H1 (cell line): ENCODE results near the gene COL12A1. TPM values are rescaled to one million over a fixed set of nuclear protein-coding genes. Genes with fewer than 3 reads are reported as not detected.

Experiments
- CTCF ChIA-PET: fragments of 300-600 bp; sonication (Branson Sonifier 250); formaldehyde crosslinking; loops from one replicate; lab custom pipeline; 2021; ENCODE audit not compliant: partially characterized antibody; lab: Charles Lee
- POLR2A ChIA-PET: fragments of 300-600 bp; sonication (Branson Sonifier 250); formaldehyde crosslinking; loops from one replicate; lab custom pipeline; 2021; ENCODE audit warnings: inconsistent platforms; ENCODE audit not compliant: partially characterized antibody; lab: Charles Lee
- DNase-seq, 2 experiments: peaks; one replicate each; pipeline versions ENCODE4 v3.0.0 to v3.0.0-alpha.2; 2010 to 2022; ENCODE audit warnings: low spot score in 2 of 2, low read depth in 1 of 2, mixed read lengths in 1 of 2
- FAIRE-seq: peaks from 2 replicates; lab custom pipeline; 2011; peaks lifted over from hg19 to GRCh38; lab: Jason Lieb, UNC
- H2AFZ ChIP-seq: 2 replicates; pipeline ENCODE4 v1.8.1; 2012; ENCODE audit warnings: low read length, inconsistent platforms
- H2AK5ac ChIP-seq: 2 replicates; pipeline ENCODE4 v1.6.1; 2013; ENCODE audit warnings: low read depth, low read length
- H2BK120ac ChIP-seq: replicated peaks from 2 replicates; pipeline ENCODE3; 2013; ENCODE audit warnings: low read depth, low read length, inconsistent platforms
- H2BK12ac ChIP-seq: 2 replicates; pipeline ENCODE4 v1.6.1; 2013; ENCODE audit warnings: low read depth, low read length
- H2BK15ac ChIP-seq: 2 replicates; pipeline ENCODE4 v1.6.1; 2013; ENCODE audit warnings: low read length
- H2BK20ac ChIP-seq: 2 replicates; pipeline ENCODE4 v1.6.1; 2013; ENCODE audit warnings: low read length
- H2BK5ac ChIP-seq: 2 replicates; pipeline ENCODE4 v1.6.1; 2013; ENCODE audit warnings: low read depth, low read length
- H3K14ac ChIP-seq: 2 replicates; pipeline ENCODE4 v1.6.1; 2013; ENCODE audit warnings: inconsistent platforms; ENCODE audit not compliant: insufficient read length
- H3K18ac ChIP-seq: 2 replicates; pipeline ENCODE4 v1.6.1; 2013; ENCODE audit warnings: low read length; ENCODE audit errors: extremely low read depth
- H3K23ac ChIP-seq: 2 replicates; pipeline ENCODE4 v1.6.1; 2013; ENCODE audit warnings: inconsistent platforms; ENCODE audit not compliant: insufficient read length
- H3K23me2 ChIP-seq: 2 replicates; pipeline ENCODE4 v1.6.1; 2013; ENCODE audit warnings: low read depth, low read length
- H3K27ac ChIP-seq: 2 replicates; pipeline ENCODE4 v1.6.1; 2011; ENCODE audit warnings: low read depth, low read length, inconsistent platforms
- H3K27me3 ChIP-seq, 4 experiments: replicated peaks in 1 of 4; 1 replicate in 1 of 4; 2 replicates in 3 of 4; pipeline versions ENCODE4 v1.6.1 to v1.8.1; 2011 to 2013; ENCODE audit warnings: low read length in 3 of 4, mild to moderate bottlenecking in 3 of 4, inconsistent platforms in 2 of 4, mixed read lengths in 2 of 4, moderate library complexity in 1 of 4; ENCODE audit not compliant: control insufficient read depth in 3 of 4, insufficient read depth in 3 of 4; ENCODE audit errors: extremely low read depth in 1 of 4
- H3K36me3 ChIP-seq, 4 experiments: 2 replicates each; pipeline versions ENCODE4 v1.6.1 to v1.8.1; 2011 to 2013; ENCODE audit warnings: mild to moderate bottlenecking in 4 of 4, low read length in 3 of 4, moderate library complexity in 2 of 4, control low read depth in 1 of 4, inconsistent platforms in 1 of 4; ENCODE audit not compliant: insufficient read depth in 4 of 4, control insufficient read depth in 2 of 4
- H3K4ac ChIP-seq: replicated peaks from 2 replicates; pipeline ENCODE3; 2013; ENCODE audit warnings: low read length, low read depth, mixed read lengths, inconsistent platforms; ENCODE audit not compliant: insufficient read length
- H3K4me1 ChIP-seq, 4 experiments: replicated peaks in 1 of 4; 1 replicate in 1 of 4; 2 replicates in 3 of 4; pipeline versions ENCODE4 v1.6.1 to v1.8.1; 2011 to 2013; ENCODE audit warnings: low read length in 3 of 4, inconsistent platforms in 2 of 4, mixed read lengths in 1 of 4; ENCODE audit not compliant: insufficient read depth in 4 of 4, control insufficient read depth in 3 of 4
- H3K4me2 ChIP-seq, 2 experiments: 2 replicates each; pipeline versions ENCODE4 v1.6.1 to v1.8.1; 2011 to 2013; ENCODE audit warnings: low read depth in 2 of 2, low read length in 2 of 2, control low read depth in 1 of 2, inconsistent platforms in 1 of 2, mild to moderate bottlenecking in 1 of 2; ENCODE audit not compliant: insufficient read depth in 1 of 2
- H3K4me3 ChIP-seq, 4 experiments: fragments of 200-600, 300-600 bp in 1 of 4; sonication (generic), shearing (Covaris generic), sonication (Bioruptor Twin) in 1 of 4; 2 replicates each; pipeline versions ENCODE4 v1.5.1 to v1.8.1; 2011 to 2016; ENCODE audit warnings: low read length in 4 of 4, low read depth in 3 of 4, control low read depth in 2 of 4, inconsistent platforms in 2 of 4, mild to moderate bottlenecking in 2 of 4, mixed read lengths in 1 of 4, moderate library complexity in 1 of 4; ENCODE audit not compliant: insufficient read depth in 2 of 4; ENCODE audit errors: extremely low read depth in 1 of 4
- H3K56ac ChIP-seq: replicated peaks from 2 replicates; pipeline ENCODE3; 2013; ENCODE audit warnings: low read depth, mild to moderate bottlenecking, mixed read lengths, low read length, inconsistent platforms; ENCODE audit not compliant: insufficient read length
- H3K79me1 ChIP-seq: 2 replicates; pipeline ENCODE4 v1.6.1; 2013; ENCODE audit warnings: low read depth, low read length, control low read depth
- H3K79me2 ChIP-seq, 2 experiments: 2 replicates each; pipeline versions ENCODE4 v1.6.1 to v1.8.1; 2012 to 2013; ENCODE audit warnings: low read length in 2 of 2, mild to moderate bottlenecking in 2 of 2, inconsistent platforms in 1 of 2; ENCODE audit not compliant: insufficient read depth in 2 of 2, control insufficient read depth in 1 of 2
- H3K9ac ChIP-seq, 4 experiments: replicated peaks in 1 of 4; 1 replicate in 1 of 4; 2 replicates in 3 of 4; pipeline versions ENCODE4 v1.6.1 to v1.8.1; 2011 to 2013; ENCODE audit warnings: low read depth in 3 of 4, low read length in 3 of 4, control low read depth in 2 of 4, mild to moderate bottlenecking in 2 of 4, moderate library complexity in 2 of 4, inconsistent platforms in 1 of 4; ENCODE audit errors: extremely low read depth in 1 of 4
- H3K9me3 ChIP-seq, 2 experiments: 2 replicates each; pipeline versions ENCODE4 v1.6.1 to v1.8.1; 2012 to 2013; ENCODE audit warnings: mild to moderate bottlenecking in 2 of 2, moderate library complexity in 2 of 2, control low read depth in 1 of 2, inconsistent platforms in 1 of 2, low read depth in 1 of 2, low read length in 1 of 2, mixed read lengths in 1 of 2; ENCODE audit not compliant: insufficient read depth in 2 of 2
- H4K20me1 ChIP-seq, 2 experiments: replicated peaks in 1 of 2; 2 replicates each; pipeline versions ENCODE3 to v1.8.1; 2011 to 2013; ENCODE audit warnings: inconsistent platforms in 2 of 2, low read length in 2 of 2, mild to moderate bottlenecking in 1 of 2; ENCODE audit not compliant: insufficient read depth in 2 of 2, control insufficient read depth in 1 of 2
- H4K5ac ChIP-seq: 2 replicates; pipeline ENCODE4 v1.6.1; 2013; ENCODE audit warnings: low read length, low read depth, mixed read lengths, inconsistent platforms; ENCODE audit not compliant: insufficient read length
- H4K8ac ChIP-seq: 2 replicates; pipeline ENCODE4 v1.8.0; 2013; ENCODE audit warnings: mild to moderate bottlenecking, moderate library complexity, low read length, inconsistent platforms; ENCODE audit not compliant: insufficient read depth; ENCODE audit errors: extremely low read depth
- H4K91ac ChIP-seq: replicated peaks from 2 replicates; pipeline ENCODE3; 2013; ENCODE audit warnings: low read length, mixed read lengths, inconsistent platforms; ENCODE audit not compliant: insufficient read length
- ATF2 ChIP-seq: IDR thresholded peaks from 2 replicates; pipeline ENCODE4 v1.6.1; 2012; ENCODE audit warnings: low read length, inconsistent platforms
- BRCA1 ChIP-seq: IDR thresholded peaks from 2 replicates; pipeline ENCODE4 v1.6.1; 2012; ENCODE audit warnings: low read depth, low read length, improper control_type of control experiment
- CHD1 ChIP-seq: IDR thresholded peaks from 2 replicates; pipeline ENCODE4 v1.6.1; 2012; ENCODE audit warnings: low read depth, low read length, improper control_type of control experiment
- CHD2 ChIP-seq: IDR thresholded peaks from 2 replicates; pipeline ENCODE4 v1.6.1; 2012; ENCODE audit warnings: low read length, improper control_type of control experiment
- CTCF ChIP-seq, 3 experiments: IDR thresholded peaks; 1 replicate in 2 of 3; 2 replicates in 1 of 3; pipeline versions ENCODE4 v1.5.1 to v1.6.1; 2011; ENCODE audit warnings: low read length in 3 of 3, mild to moderate bottlenecking in 3 of 3, inconsistent platforms in 2 of 3, low read depth in 1 of 3, moderate library complexity in 1 of 3; ENCODE audit not compliant: insufficient read depth in 1 of 3; ENCODE audit errors: control extremely low read depth in 1 of 3
- GTF2F1 ChIP-seq: IDR thresholded peaks from 2 replicates; pipeline ENCODE4 v1.6.1; 2012; ENCODE audit warnings: low read depth, low read length, improper control_type of control experiment, borderline replicate concordance
- HDAC6 ChIP-seq: IDR thresholded peaks from one replicate; pipeline ENCODE4 v1.7.1; 2012; ENCODE audit warnings: low read depth, mild to moderate bottlenecking, inconsistent platforms, low read length, moderate library complexity
- JUN ChIP-seq: IDR thresholded peaks from 2 replicates; pipeline ENCODE4 v1.6.1; 2011; ENCODE audit warnings: low read depth, mild to moderate bottlenecking, improper control_type of control experiment, low read length
- SP1 ChIP-seq: IDR thresholded peaks from 2 replicates; pipeline ENCODE4 v1.6.1; 2011; ENCODE audit warnings: low read depth, low read length
- TAF1 ChIP-seq: IDR thresholded peaks from 2 replicates; pipeline ENCODE4 v1.6.1; 2011; ENCODE audit warnings: mild to moderate bottlenecking, low read depth, low read length
- ZNF274 ChIP-seq: IDR thresholded peaks from 2 replicates; pipeline ENCODE4 v1.7.0; 2012; ENCODE audit warnings: low read length, borderline replicate concordance; ENCODE audit errors: extremely low read depth
- WGBS, 2 experiments: shearing (Covaris generic) in 1 of 2; methylation state at CpG; one replicate each; pipeline versions ENCODE4 v1.1.6 to v1.1.7; 2013 to 2015; ENCODE audit warnings: low lambda C conversion rate in 2 of 2, mixed read lengths in 2 of 2, inconsistent platforms in 1 of 2, low coverage in 1 of 2, missing lambda C conversion rate in 1 of 2; ENCODE audit not compliant: insufficient replicate concordance in 2 of 2, insufficient coverage in 1 of 2, insufficient read length in 1 of 2; ENCODE audit errors: extremely low coverage in 1 of 2, missing lambda C conversion rate in 1 of 2; 5-methylcytosine and 5-hydroxymethylcytosine counted together
- polyA plus RNA-seq, 7 experiments: library from polyadenylated mRNA; depleted of rRNA in 3 of 7; stranded (reverse) in 5 of 7; unstranded in 2 of 7; fragments of >200 nt in 5 of 7; fragments of 200-250 nt in 2 of 7; gene quantifications; 1 replicate in 5 of 7; 2 replicates in 1 of 7; 4 replicates in 1 of 7; pipeline versions ENCODE4 v1.2.1 to v1.2.3, GENCODE V29; 2011 to 2013; ENCODE audit warnings: missing spikeins in 2 of 7, mixed read lengths in 2 of 7
- total RNA-seq: library from RNA; stranded (reverse); fragmentation: NEBNext Ultra II Directional; extraction: Animal tissue kit (Norgen Biotek cat#: 25700); gene quantifications from 2 replicates; pipeline ENCODE4 v1.2.1, GENCODE V29; 2021

The COL12A1 gene
- total and polyA plus RNA-seq, 2 of the 8 experiments (the other 6 are each of a cell fraction or from before 2014, with no cell fraction given) = 1.4 to 4.7 TPM

- 87% methylated on average over 3 of the region's 3 CpGs; no CpG with 5 or more reads in 1 of the 2 experiments for WGBS, 2 experiments
- Histone ChIP-seq H3K27me3 (no peaks in the 10 kb centered on the region), H3K4me3 (no peak overlapping the region), H3K27ac (no peak overlapping the region), H2BK20ac (no peak overlapping the region), H3K79me1 (no peaks in the 10 kb centered on the region), H3K4ac (no peak overlapping the region), H3K36me3 (no peaks in the 10 kb centered on the region), H3K56ac (no peak overlapping the region), H3K79me2 (no peaks in the 10 kb centered on the region), H2BK12ac (no peak overlapping the region), H3K9me3 (no peaks in the 10 kb centered on the region), H3K4me1 (peaks cover 0 to 4% (median 0%) of the 10 kb centered on the region in 4 experiments; a peak in 1 of 7 replicates), H3K18ac (no peak overlapping the region), H2BK15ac (no peak overlapping the region), H3K4me2 (no peak overlapping the region), H2BK120ac (no peak overlapping the region), H3K23me2 (no peaks in the 10 kb centered on the region), H2AFZ (no peak overlapping the region), H2BK5ac (no peak overlapping the region), H4K5ac (no peak overlapping the region), H4K91ac (no peak overlapping the region), H3K14ac (no peak overlapping the region), H3K23ac (no peak overlapping the region), H3K9ac (no peak overlapping the region), H2AK5ac (no peak overlapping the region), H4K8ac (no peak overlapping the region), H4K20me1 (no peaks in the 10 kb centered on the region)
- CTCF ChIA-PET = interaction anchor here (2.0 to 5.2 kb wide), 2 partner anchors 9 to 12 kb away, joined by 7 to 60 read pairs; no protein-coding TSS in a partner anchor
- DNase-seq (no peak), FAIRE-seq (no peak)
- POLR2A ChIA-PET = no interaction called here
- TF ChIP-seq JUN (no peak), BRCA1 (no peak), ATF2 (no peak), HDAC6 (no peak), TAF1 (no peak), GTF2F1 (no peak), ZNF274 (no peak), CHD2 (no peak), CHD1 (no peak), CTCF (IDR thresholded peaks at IDR 0.05; ENCODE audit: control extremely low read depth in 1 of 3, insufficient read depth in 1 of 3, low read depth in 1 of 3, low read length in 3 of 3) (no peak), SP1 (no peak)
These were observed 13.4 kb upstream of the COL12A1 start for GRCh38 chr6:75219263-75219662.
